NCI-H1048 (cell line): ENCODE data around the gene SDR9C7.
"Not testable (repeated sequence)": the region's sequence is repeated elsewhere in the genome, so short reads cannot be mapped to it uniquely, and the experiment has no call there.

Experiments
- DNase-seq: peaks from one replicate; lab custom pipeline; 2025; lab: John Stamatoyannopoulos, UW

The SDR9C7 gene

DNA sequence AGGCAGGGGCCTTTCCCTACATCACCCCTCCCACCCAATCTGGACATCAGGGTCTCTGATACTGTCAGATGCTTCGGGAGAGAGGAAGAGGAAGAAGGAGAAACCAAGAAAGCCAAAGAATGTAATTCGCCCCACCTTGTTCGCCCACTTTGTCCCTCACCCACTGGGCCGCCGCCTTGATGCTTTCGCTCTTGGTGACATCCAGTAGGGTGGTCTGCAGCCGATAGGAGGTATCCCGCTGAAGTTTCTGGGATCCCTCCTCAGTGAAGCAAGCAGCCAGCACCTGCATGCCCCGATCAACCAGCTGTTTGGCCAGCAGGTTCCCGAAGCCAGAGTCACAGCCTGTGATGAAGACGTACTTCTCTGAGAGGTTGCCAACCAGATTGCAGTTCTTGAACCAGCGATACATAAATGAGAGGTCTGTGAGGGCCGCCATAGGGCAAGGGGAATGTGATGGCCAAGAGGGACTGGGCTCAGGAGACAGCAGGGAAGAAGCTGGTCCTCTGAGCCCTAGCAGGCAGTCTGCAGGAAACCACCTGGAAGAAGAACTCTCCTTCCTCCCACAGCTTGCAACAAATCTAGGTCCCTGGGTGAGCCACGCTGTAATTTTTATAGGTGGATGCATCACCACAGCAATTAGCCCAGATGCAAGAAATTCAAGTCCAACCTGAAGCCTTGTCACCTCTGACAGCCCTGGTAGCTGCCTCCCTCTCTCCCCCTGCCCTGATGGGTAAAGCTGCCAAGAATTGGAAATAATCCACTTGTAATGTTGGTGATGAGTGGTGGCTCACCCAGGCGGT lies at the start of gene SDR9C7:
Gene SDR9C7 (minus strand): TSS at position 583 of the 800 bp plus-strand sequence. CDS start 147 bp downstream, at position 436.
- no peak for DNase-seq

DNA sequence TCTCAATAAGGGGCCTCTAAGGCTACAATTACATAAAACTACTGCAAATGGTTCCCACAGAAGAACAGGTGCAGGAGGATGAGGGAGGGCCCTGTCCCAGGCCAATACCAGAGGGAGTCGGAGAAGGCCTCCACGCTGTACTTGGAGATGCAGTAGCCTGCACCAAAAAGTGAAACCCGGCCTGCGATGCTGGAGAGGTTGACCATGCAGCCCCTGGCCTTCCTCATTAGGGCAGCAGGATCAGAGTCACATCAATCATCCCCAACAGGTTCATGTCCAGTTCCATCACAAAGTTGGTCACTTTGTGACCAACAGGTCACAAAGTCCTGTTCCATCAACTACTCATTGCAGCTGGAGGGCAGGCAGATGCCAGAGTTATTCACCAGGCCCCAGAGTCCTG lies 49.2 kb upstream of the SDR9C7 start:
- no peak for DNase-seq

DNA sequence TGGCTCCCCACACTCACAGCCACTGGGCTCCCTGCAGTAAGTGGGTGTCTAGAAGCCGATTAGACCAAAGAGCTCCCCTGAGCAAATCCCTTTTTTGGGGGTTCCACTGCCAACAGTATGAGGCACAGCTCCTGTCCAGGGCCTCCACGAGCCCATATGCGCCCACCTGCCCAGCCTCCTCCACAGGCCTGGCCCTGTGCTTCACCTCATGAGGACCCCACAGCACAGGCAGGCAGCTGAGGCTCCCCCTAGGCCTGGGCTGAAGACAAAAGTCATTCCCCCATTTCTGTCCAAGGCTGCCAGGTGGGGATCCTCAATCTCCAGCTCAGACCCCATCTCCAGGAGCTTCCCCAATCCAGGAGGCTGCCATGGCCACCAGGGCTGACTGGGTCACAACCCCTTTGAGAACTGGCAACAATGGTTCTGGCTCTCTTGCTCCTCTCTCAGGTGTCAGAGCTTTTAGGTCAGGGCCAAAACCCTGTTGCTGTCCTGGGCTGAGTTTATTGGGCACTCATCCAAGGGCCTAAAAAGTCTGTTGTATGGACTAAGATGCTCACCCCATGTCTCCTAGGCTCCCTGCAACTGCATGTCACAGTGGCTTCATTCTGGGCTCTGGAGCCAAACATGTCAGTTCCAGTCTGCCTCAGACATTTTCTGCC lies 48.5 kb upstream of the SDR9C7 start:
- DNase-seq = not testable (repeated sequence)

DNA sequence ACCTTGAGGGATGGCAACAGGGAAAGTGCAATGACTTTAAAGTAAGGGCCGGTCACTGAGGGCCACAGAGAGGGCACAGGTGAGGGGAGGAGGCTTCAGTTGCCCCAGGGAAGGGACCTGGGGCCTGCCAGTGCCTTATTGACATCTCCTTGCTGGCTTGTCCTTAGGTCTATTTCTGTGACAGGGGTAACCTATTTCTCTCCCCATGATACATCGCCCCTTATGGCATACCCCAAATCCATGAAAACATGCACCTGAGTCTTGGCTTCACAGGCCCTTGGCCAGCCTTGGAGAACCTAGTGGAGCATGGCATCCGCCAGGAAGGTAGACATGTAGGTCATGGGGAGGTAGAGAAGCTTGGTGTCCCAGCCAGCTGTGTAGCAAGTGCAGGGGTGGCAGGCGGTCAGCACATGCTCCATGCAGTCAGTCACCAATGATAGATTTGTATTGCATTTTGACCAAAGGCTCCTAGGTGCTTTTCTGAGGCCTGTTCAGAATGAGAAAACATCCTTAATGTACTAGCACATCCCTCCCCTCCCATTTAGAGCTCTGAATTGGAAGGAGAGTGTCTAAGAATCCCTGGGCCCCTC lies 46.8 kb upstream of the SDR9C7 start:
- no peak for DNase-seq

DNA sequence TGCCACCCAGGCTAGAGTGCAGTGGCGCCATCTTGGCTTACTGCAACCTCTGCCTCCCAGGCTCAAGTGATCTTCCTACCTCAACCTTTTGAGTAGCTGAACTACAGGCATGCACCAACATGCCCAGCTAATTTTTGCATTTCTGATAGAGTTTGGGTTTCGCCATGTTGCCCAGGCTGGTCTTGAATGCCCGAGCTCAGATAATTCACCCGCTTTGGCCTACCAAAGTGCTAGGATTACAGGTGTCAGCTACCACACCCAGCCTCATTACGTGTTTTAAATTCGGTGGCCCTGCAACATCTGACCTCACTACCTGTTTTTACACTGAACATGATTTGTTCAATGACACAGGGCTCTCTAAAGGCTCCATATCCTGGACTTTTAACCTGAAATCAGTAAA lies 46.1 kb upstream of the SDR9C7 start:
- DNase-seq = no peak

DNA sequence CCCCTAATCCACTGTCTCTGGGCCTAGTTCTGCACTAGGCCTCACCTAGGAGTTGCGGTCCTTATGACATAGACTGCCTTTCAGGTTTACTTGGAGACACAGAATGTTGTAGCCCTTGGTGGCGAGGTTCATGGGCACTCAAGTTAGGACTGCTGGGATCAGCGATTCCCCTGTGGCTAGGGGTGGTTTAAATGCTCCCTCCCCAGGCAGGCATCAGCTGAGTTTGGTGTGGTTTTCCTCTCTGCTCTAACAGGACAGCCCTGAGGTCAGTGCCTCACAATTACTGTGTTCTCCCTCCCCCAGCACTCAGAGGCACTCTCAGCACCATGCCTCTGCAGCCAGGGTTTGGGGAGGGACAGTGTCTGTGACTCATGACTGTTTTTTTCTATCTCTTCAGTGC lies 45.4 kb upstream of the SDR9C7 start:
- no peak for DNase-seq

DNA sequence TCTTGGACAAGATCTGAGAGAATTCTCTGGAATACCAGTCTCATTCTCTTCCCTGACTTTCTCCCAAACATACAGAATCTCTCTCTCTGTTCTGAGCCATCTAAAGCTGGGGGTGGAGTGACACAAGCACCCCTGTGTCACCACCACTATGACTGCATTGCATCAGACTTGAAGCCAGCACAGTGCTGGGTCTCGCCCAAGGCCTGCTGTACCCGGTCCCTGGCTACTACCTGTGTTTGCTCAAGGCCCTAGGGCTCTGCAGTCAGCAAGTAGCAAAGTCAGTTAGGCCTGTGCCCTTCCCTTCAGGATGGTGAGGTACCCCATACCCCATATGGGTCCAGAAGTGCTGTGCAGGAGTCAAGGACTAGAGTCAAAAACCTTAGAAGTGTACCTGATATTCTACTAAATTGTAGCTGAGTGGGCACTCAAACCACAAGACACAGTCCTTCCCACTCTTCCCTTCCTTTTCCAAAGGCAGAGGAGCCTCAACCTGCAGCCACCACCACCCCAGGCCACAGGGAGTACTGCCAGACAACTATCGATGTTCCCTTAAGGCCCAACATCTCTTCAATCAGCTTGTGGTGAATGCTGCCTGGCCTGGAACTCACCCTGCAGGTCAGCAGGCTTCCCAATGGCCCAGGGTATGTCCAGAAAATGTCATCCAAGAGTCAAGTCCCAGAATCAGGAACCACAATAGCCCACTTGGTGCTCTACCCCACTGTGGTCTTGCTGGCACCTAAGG lies 44.4 kb upstream of the SDR9C7 start:
- DNase-seq = no peak

DNA sequence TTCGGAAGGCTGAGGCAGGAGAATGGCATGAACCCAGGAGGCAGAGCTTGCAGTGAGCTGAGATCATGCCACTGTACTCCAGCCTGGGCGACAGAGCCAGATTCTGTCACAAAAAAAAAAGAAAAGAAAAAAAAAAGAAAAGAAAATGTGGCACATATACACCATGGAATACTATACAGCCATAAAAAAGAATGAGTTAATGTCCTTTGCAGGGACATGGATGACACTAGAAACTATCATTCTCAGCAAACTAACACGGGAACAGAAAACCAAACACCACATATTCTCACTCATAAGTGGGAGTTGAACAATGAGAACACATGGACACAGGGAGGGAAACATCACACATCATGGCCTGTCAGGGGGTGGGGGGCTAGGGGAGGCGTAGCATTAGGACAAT lies 43.2 kb upstream of the SDR9C7 start:
- DNase-seq = not testable (repeated sequence)

DNA sequence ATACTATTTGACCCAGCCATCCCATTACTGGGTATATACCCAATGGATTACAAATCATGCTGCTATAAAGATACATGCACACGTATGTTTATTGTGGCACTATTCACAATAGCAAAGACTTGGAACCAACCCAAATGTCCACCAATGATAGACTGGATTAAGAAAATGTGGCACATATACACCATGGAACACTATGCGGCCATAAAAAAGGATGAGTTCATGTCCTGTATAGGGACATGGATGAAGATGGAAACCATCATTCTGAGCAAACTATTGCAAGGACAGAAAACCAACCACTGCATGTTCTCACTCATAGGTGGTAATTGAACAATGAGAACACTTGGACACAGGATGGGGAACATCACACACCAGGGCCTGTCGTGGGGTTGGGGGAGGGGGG lies 40.0 kb upstream of the SDR9C7 start:
- DNase-seq = not testable (repeated sequence)

DNA sequence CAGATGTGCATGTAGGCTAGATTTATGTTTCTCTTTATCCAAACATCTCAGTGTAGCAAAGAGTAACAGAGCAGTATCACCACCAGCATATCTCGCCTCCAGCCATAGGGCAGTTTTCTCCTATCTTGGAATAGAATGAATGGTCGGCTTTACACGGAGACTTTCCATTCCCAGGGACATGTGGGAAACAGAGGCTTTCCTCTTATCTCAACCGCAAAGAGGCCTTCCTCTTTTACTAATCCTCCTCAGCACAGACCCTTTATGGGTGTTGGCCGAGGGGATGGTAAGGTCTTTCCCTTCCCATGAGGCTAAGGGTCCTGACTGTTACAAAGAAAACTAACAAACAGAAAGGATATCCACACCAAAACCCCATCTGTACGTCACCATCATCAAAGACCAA lies 34.7 kb upstream of the SDR9C7 start:
- DNase-seq = not testable (repeated sequence)

DNA sequence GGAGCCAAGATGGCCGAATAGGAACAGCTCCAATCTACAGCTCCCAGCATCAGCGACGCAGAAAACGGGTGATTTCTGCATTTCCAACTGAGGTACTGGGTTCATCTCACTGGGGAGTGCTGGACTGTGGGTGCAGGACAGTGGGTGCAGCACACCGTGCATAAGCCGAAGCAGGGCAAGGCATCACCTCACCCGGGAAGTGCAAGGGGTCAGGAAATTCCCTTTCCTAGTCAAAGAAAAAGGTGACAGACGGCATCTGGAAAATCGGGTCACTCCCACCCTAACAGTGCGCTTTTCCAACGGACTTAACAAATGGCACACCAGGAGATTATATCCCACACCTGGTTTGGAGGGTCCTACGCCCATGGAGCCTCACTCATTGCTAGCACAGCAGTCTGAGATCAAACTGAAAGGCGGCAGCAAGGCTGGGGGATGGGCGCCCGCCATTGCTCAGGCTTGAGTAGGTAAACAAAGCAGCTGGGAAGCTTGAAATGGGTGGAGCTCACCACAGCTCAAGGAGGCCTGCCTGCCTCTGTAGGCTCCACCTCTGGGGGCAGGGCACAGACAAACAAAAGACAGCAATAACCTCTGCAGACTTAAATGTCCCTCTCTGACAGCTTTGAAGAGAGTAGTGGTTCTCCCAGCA lies 31.9 kb upstream of the SDR9C7 start:
- not testable (repeated sequence) for DNase-seq

DNA sequence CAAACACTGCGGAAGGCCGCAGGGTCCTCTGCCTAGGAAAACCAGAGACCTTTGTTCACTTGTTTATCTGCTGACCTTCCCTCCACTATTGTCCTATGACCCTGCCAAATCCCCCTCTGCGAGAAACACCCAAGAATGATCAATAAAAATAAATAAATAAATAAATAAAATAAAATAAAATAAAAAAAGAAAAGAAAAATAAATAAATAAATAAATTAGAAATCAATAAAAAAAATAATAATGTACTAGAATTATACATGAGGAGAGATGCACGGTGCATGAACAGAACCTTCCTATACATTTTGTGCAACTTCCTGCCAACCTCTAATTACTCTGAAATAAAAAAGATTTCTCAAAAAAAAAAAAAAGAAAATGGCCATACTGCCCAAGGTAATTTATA lies 30.9 kb upstream of the SDR9C7 start:
- DNase-seq = not testable (repeated sequence)

DNA sequence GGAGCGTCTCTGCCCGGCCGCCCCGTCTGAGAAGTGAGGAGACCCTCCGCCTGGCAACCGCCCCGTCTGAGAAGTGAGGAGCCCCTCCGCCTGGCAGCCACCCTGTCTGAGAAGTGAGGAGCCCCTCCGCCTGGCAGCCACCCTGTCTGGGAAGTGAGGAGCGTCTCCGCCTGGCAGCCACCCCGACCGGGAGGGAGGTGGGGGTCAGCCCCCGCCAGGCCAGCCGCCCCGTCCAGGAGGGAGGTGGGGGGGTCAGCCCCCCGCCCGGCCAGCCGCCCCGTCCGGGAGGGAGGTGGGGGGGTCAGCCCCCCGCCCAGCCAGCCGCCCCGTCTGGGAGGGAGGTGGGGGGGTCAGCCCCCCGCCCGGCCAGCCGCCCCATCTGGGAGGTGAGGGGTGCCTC lies 29.3 kb upstream of the SDR9C7 start:
- not testable (repeated sequence) for DNase-seq

DNA sequence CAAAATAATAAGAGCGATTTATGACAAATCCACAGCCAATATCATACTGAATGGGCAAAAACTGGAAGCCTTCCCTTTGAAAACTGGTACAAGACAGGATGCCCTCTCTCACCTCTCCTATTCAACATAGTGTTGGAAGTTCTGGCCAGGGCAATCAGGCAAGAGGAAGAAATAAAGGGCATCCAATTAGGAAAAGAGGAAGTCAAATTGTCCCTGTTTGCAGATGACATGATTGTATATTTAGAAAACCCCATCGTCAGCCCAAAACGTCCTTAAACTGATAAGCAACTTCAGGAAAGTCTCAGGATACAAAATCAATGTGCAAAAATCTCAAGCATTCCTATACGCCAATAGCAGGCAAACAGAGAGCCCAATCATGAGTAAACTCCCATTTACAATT lies 28.0 kb upstream of the SDR9C7 start:
- not testable (repeated sequence) for DNase-seq

DNA sequence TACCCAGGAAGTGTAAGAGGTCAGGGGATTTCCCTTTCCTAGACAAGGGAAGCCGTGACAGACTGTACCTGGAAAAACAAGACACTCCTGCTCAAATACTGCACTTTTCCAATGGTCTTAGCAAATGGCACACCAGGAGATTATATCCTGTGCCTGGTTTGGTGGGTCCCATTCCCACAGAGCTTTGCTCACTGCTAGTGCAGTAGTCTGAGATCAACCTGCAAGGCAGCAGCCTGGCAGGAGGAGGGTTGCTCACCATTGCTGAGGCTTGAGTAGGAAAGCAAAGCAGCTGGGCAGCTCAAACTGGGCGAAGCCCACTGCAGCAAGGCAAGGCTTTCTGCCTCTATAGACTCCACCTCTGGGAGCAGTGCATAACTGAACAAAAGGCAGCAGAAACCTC lies 24.2 kb upstream of the SDR9C7 start:
- no peak for DNase-seq

DNA sequence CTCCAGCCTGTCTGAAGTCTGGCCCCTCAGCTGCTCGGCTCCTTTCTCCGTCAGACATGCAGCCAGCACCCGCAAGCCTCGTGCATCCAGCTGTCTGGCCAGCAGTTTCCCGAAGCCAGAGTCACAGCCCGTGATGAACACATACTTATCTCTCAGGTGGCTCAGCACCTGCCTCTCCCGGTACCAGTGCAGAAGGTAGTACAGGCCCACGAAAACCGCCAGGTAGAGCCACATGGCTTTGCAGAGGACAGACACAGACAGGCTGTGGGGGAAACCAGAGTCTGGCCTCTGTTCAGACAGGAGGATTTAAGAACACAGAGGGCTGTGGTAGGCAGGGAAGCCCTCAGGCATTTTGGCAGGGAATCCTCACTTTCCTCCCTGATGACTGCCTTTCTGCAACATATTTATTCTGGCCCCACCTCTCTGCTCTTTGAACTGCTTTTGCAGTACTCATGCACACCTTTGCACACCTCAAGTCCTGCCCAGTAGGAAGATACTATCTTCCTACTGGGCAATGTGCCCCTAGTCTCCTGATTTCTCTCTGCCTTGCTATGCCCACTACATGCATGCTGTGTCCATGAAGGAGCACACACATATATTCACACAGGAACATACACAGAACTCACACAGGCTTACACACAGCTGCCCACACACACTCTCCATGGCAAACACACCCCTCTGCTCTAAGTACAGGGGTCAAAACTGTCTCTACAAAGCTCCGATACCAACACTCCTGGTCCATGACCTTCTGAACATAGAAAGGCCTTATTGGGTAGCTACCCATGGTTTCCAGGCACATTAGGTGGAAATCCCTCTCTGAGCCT lies 23.2 kb upstream of the SDR9C7 start, which contains the start of gene RDH16:
Gene RDH16 (minus strand): TSS at position 380 of the 824 bp plus-strand sequence. CDS start 146 bp downstream, at position 234.
- no peak for DNase-seq

DNA sequence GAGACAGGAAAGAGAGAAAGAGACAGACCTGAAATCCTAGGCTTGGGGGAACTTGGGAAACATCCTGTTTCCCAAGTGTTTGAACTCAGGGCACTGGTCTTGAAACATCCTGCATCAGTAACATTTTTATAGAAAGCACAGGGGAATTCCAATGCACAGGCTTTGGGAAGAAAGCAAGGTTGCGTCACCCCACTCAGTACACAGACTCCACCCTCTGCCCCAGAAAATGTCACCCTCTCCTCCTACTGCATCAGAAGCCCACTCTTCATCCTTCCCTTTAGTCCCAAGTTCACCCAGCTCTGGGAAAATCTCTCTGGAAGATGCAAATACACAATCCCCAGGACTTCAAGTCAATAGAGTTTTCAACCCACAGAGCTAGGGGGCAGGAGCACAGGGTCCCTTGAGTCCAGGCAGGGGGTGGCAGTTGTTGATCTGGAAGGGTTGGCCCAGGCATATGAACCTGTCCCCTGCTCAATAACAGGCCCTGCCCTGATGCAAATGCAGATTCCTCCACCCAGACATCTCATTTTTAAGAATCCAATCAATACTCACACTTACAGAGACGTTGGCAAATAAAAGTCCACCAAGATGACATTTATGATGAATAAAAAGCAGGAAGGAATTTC lies 21.5 kb upstream of the SDR9C7 start:
- DNase-seq = no peak

DNA sequence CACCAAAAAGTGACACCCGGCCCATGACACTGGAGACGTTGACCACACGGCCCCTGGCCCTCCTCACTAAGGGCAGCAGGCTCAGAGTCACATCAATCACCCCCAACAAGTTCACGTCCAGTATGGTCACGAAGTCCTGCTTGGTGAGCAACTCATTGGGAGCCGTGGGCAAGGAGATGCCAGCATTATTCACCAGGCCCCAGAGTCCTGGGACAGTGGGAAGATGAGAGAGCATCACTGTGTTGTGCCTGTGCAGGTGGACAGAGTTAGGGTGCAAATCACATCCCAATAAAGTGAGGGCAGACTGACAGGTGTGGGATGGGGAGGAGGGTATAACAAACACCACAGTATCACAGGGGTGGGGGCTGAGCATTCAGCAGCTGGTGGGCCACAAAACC lies 20.7 kb upstream of the SDR9C7 start:
- no peak for DNase-seq

DNA sequence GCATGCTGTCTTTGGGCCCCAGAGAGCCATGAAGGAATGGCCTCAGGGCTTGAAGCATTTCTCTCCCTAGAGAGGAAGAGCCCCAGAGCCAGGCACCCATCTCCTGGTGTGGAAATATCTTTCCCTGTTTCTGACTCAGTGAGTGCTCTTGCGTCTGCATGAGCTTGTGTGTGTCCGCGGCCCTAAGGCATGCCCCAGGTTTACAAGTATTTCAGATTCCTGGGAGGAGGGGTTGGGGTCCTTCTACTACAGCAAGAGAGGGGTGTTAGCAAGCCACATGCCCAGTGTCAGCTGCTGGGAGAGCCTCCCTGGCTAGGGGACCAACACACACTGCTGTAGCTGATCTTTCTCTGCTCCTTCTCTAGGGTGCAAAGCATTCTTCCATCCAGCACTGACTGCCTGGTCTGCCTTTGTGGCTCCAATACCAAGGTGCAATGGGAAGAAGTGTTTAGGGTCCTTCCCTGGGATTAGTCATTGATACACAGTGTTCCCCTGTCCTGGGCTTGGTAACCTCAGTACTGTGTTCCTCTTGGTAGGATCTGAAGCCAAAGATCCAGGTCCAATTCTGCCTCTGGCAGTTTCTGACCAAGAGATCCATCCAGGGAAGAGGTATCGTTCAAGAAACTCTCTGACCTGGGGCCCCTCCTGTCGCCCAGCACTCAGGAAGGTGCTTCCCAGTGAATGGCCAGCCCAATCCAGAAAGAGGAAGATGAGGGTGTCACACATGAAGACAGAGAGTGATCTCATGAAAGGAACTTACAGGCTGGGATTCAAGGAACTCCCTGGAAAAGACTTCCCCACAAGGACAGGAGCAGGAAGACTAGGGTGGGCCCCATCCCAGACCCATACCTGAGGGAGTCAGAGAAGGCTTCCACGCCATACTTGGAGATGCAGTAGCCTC lies 20.1 kb upstream of the SDR9C7 start:
- DNase-seq = no peak
